HG02623 (cell line): ENCODE results near the gene SH3PXD2B.
"Not testable (repeated sequence)": the region's sequence is repeated elsewhere in the genome, so short reads cannot be mapped to it uniquely, and the experiment has no call there.

Source experiments
- ATAC-seq: cut with Tn5 transposase; IDR thresholded peaks from one replicate; pipeline ENCODE4 v1.9.1; 2021; ENCODE audit warnings: moderate library complexity; ENCODE audit not compliant: unreplicated experiment

SH3PXD2B gene

GRCh38 chr5:172403817-172404216 is 50.5 kb downstream of the SH3PXD2B start:
- no peak for ATAC-seq

- ATAC-seq: no peak
Observed at GRCh38 chr5:172403189-172403796, 51.0 kb downstream of the SH3PXD2B start.

- no peak for ATAC-seq
Observed at GRCh38 chr5:172402531-172403188, 51.7 kb downstream of the SH3PXD2B start.

GRCh38 chr5:172402031-172402430 is 52.3 kb downstream of the SH3PXD2B start:
- ATAC-seq: not testable (repeated sequence)

- no peak for ATAC-seq
Observed at GRCh38 chr5:172399826-172400225, 54.5 kb downstream of the SH3PXD2B start.

GRCh38 chr5:172399336-172399735 is 55.0 kb downstream of the SH3PXD2B start:
- no peak for ATAC-seq

- ATAC-seq: not testable (repeated sequence)
Observed at GRCh38 chr5:172398645-172399044, 55.7 kb downstream of the SH3PXD2B start.

GRCh38 chr5:172396994-172397393 is 57.3 kb downstream of the SH3PXD2B start:
- not testable (repeated sequence) for ATAC-seq

- ATAC-seq: no peak
Observed at GRCh38 chr5:172396220-172396619, 58.1 kb downstream of the SH3PXD2B start.

GRCh38 chr5:172395483-172395882 is 58.8 kb downstream of the SH3PXD2B start:
- ATAC-seq: no peak

GRCh38 chr5:172389578-172390112 is 64.7 kb downstream of the SH3PXD2B start:
- no peak for ATAC-seq

- ATAC-seq: no peak
Observed at GRCh38 chr5:172388246-172388733, 66.0 kb downstream of the SH3PXD2B start.

- ATAC-seq: no peak
Observed at GRCh38 chr5:172385707-172386106, 68.6 kb downstream of the SH3PXD2B start.

GRCh38 chr5:172385010-172385563 is 69.2 kb downstream of the SH3PXD2B start:
- ATAC-seq: no peak

- no peak for ATAC-seq
Observed at GRCh38 chr5:172383191-172383802, 71.0 kb downstream of the SH3PXD2B start.

GRCh38 chr5:172380987-172381643 is 73.2 kb downstream of the SH3PXD2B start:
- ATAC-seq: no peak

- no peak for ATAC-seq
Observed at GRCh38 chr5:172380301-172380986, 73.9 kb downstream of the SH3PXD2B start.

GRCh38 chr5:172379481-172379880 is 74.8 kb downstream of the SH3PXD2B start:
- no peak for ATAC-seq

- ATAC-seq: no peak
Observed at GRCh38 chr5:172377856-172378255, 76.5 kb downstream of the SH3PXD2B start.

GRCh38 chr5:172377438-172377837 is 76.9 kb downstream of the SH3PXD2B start:
- ATAC-seq: no peak
